GM10248 (cell line): Measurements from ENCODE around the gene ZBTB46.

Experiments used
- CTCF ChIA-PET: fragments of 300-600 bp; sonication (Branson Sonifier 250); formaldehyde crosslinking; extraction: SDS; loops from one replicate; lab custom pipeline; 2021; ENCODE audit warnings: antibody characterized with exemption; lab: Yijun Ruan, JAX
- POLR2A ChIA-PET: fragments of 350-650 bp; sonication (Branson Sonifier 250); formaldehyde crosslinking; extraction: SDS; loops from one replicate; lab custom pipeline; 2020; ENCODE audit warnings: antibody characterized with exemption; lab: Yijun Ruan, JAX
- DNase-seq: peaks from one replicate; pipeline ENCODE4 v3.0.0; 2012; ENCODE audit errors: extremely low spot score
- TF ChIP-seq, protein P1 (sequence below): IDR thresholded peaks from 2 replicates; pipeline ENCODE4 v1.5.1; 2012; ENCODE audit warnings: mild to moderate bottlenecking, low read depth; ENCODE audit errors: extremely low read depth, missing control alignments, control extremely low read depth

The ZBTB46 gene

DNA sequence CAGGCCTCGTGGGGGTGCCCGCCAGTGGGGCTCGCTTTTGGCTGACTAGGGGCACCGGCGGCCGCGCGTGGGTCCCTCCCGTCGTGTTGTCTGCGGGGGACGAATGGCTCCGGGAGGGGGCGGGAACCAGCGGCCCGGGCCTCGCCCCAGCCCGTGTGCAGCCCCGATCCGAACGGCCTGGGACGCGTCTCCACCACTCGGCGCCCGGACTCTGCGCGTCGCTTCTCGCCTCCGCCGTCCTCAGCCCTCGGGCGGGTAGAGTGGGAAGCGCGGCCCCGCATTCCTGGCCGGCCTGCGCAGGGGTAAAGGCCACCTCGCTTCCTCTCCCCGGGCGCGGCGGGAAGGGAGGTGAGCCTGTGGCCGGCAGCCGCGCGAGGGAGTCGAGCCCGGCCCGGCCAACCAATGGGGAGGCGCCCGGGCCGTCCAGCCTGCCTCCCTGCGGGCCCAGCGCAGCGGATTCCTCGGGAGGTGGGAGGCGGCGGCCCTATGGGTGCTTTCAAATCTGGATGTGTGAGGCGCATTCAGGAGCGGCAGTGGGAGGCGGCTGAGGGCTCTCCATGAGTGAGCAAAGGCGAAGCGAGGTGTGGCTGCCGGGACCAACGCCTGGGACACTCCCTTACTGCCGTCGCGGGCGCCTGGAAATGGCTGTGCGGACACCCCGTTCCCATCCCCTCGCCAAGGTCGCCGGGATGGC is 1.1 kb upstream of the ZBTB46 start:
- no peak for DNase-seq
- TF ChIP-seq, protein P1, sequence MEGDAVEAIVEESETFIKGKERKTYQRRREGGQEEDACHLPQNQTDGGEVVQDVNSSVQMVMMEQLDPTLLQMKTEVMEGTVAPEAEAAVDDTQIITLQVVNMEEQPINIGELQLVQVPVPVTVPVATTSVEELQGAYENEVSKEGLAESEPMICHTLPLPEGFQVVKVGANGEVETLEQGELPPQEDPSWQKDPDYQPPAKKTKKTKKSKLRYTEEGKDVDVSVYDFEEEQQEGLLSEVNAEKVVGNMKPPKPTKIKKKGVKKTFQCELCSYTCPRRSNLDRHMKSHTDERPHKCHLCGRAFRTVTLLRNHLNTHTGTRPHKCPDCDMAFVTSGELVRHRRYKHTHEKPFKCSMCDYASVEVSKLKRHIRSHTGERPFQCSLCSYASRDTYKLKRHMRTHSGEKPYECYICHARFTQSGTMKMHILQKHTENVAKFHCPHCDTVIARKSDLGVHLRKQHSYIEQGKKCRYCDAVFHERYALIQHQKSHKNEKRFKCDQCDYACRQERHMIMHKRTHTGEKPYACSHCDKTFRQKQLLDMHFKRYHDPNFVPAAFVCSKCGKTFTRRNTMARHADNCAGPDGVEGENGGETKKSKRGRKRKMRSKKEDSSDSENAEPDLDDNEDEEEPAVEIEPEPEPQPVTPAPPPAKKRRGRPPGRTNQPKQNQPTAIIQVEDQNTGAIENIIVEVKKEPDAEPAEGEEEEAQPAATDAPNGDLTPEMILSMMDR = no peak
- ChIA-PET POLR2A (no interaction called here), CTCF (no interaction called here)

DNA sequence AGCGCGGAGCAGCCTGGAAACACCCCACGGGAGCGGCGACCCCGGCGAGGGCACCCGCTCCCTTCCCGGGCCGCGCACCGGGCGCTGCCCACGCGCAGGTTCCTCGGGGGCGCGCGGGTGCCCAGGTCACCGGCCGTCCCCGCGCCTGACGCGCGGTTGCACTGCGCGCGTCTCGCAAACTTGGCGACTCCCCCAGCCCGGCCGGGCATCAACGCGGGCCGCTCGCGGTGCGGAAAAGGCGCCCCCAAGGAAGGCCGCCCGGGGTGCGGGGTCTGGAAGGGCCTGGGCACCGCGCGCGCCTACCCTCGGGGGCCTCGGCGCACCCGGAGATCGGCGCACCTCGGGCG is 555 bp upstream of the ZBTB46 start:
- TF ChIP-seq, protein P1 = no peak
- ChIA-PET POLR2A (no interaction called here), CTCF (no interaction called here)
- no peak for DNase-seq

DNA sequence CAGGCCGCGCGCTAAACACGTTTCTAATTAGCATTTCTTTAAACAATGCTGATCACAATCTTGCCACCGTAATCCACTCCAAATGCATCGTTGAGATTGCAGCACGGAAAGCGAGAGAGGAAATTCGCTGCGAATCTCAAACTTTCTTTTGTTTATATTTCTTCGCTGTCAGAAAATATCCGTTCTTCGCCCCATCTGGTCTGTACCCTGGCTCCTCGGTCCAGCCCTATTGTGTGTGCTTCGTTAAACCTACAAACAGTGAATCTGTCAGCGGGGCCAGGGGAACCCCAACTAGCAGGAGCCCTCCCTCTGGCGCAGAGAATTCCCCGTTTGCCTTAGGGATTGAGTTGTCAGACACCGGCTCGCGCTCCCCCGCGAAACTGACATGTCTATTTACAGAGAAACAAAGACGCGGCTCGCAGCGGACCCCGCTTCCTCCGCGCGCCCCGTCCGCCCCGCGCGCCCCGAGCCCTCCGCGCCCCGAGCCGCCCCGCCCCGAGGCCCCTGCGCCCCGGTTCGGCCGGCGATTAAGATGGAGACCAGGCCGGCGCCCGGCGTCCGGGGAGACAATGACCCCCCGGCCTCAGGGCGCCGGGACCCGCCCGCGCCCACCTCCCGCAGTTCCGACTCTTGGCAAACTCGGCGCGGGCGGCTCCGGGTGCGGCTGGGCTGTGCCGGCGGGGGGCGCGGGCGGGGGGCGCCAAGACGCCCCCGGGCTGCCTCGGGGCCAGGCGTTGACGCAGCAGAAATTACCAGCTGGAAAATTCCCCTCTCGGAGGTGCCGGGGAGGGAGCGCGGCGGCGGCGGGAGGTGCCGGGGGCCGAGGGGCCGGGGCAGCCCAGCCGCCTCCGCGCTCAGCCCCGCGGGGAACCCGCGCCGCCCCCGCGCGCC is 874 bp downstream of the ZBTB46 start:
- DNase-seq = no peak

DNA sequence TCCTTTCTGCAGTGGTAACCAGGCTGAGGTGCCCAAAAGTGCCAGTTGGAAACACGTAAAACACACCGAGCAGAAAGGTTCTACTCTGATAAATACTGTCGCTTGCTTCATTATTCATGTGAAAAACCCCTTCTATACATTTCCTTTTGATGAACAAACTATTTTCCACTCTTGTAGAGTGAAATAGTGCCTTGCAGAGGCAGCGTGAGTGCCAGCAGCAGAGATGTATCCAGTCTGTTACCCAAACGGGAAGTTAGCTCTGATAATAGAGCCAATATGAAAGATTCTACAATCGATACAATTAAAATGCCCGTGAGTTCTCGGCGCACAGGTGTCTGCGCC is 1.5 kb downstream of the ZBTB46 start:
- no peak for DNase-seq
- TF ChIP-seq, protein P1 = no peak
- ChIA-PET POLR2A (no interaction called here), CTCF (no interaction called here)

More for the DNA sequence above, 874 bp downstream of the ZBTB46 start:
- CTCF ChIA-PET = no interaction called here
- POLR2A ChIA-PET = no interaction called here
- TF ChIP-seq, protein P1 = no peak

DNA sequence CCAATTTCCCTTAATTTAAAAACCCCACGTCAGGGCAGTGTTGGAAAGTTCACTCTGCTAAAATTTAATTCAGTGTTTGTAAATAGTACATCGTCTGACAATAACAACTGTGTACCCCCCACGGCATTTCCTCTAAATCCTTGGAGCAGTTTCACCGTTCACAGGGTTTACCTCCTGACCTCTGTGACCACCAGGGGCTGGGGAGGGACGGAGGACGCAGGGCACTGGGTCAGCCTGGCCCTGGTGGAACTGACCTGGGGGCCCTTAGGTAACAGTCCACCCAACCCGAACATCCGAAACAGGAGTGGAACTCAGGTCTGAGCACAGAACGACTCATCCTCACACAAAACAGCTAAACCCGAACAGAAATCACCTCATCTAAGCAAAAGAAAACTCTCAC is 2.1 kb downstream of the ZBTB46 start:
- CTCF ChIA-PET = no interaction called here
- POLR2A ChIA-PET = no interaction called here
- no peak for DNase-seq

DNA sequence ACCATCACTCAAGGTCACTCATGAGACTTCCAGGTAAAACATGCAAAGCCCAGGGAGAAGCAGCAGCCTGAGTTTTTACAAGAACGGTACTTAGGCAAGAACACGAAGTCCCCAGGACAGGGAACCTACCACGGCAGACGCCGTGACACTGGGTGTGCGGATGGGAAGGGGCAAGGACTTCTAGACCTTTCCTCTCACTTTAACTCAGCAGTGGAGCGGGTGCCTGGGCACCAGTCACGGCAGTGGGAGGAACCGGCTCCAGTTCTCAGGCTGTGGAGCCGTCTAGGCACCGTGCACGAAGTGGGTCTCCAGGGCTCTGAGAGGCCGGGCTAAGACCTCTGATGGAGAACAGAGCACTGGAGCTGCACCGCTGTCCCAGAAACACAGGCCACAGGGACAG is 2.5 kb downstream of the ZBTB46 start:
- CTCF ChIA-PET = no interaction called here
- no peak for DNase-seq
- TF ChIP-seq, protein P1 = no peak
- POLR2A ChIA-PET = no interaction called here

More for the DNA sequence above, 2.1 kb downstream of the ZBTB46 start:
- TF ChIP-seq, protein P1 = no peak
